Smooth muscle cell (in vitro differentiated cells): Measurements from ENCODE around the gene TEX30. TPM values are rescaled to one million over a fixed set of nuclear protein-coding genes. Genes with fewer than 3 reads are reported as not detected.

Experiments
- DNase-seq: peaks from one replicate; lab custom pipeline; 2025; ENCODE audit not compliant: unreplicated experiment; lab: John Stamatoyannopoulos, UW
- H2AFZ ChIP-seq: fragments of 200-600 bp; sonication (generic); 2 replicates; pipeline ENCODE4 v1.6.0; 2016; ENCODE audit warnings: antibody characterized with exemption, low read depth, mild to moderate bottlenecking
- H3F3A ChIP-seq: fragments of 200-600 bp; sonication (generic); 2 replicates; pipeline ENCODE4 v1.6.0; 2017; ENCODE audit warnings: antibody characterized with exemption, low read depth
- H3K27ac ChIP-seq: fragments of 200-600 bp; sonication (generic); 2 replicates; pipeline ENCODE4 v1.5.1; 2016; ENCODE audit warnings: low read depth, mild to moderate bottlenecking
- H3K27me3 ChIP-seq: fragments of 200-600 bp; sonication (generic); 2 replicates; pipeline ENCODE4 v1.6.1; 2016; ENCODE audit warnings: low read depth, mild to moderate bottlenecking
- H3K36me3 ChIP-seq: fragments of 200-600 bp; sonication (generic); 2 replicates; pipeline ENCODE4 v1.5.1; 2016; ENCODE audit warnings: low read depth
- H3K4me1 ChIP-seq: fragments of 200-600 bp; sonication (generic); 2 replicates; pipeline ENCODE4 v1.5.1; 2016; ENCODE audit warnings: low read depth
- H3K4me2 ChIP-seq: fragments of 200-600 bp; sonication (generic); 2 replicates; pipeline ENCODE4 v1.6.0; 2016; ENCODE audit warnings: mild to moderate bottlenecking
- H3K4me3 ChIP-seq: fragments of 200-600 bp; sonication (generic); 2 replicates; pipeline ENCODE4 v1.5.1; 2016; ENCODE audit warnings: mild to moderate bottlenecking
- H3K79me2 ChIP-seq: fragments of 200-600 bp; sonication (generic); 2 replicates; pipeline ENCODE4 v1.6.0; 2016; ENCODE audit warnings: low read depth, mild to moderate bottlenecking
- H3K9ac ChIP-seq: fragments of 200-600 bp; sonication (generic); 2 replicates; pipeline ENCODE4 v1.6.0; 2016; ENCODE audit warnings: low read depth
- H3K9me3 ChIP-seq: fragments of 200-600 bp; sonication (generic); replicated peaks from 2 replicates; pipeline ENCODE4 v1.5.1; 2016; ENCODE audit warnings: low read depth
- H4K20me1 ChIP-seq: fragments of 200-600 bp; sonication (generic); 2 replicates; pipeline ENCODE4 v1.6.0; 2016; ENCODE audit warnings: low read depth
- CTCF ChIP-seq: fragments of 200-600 bp; sonication (generic); IDR thresholded peaks from 2 replicates; pipeline ENCODE4 v1.5.1; 2017; ENCODE audit warnings: borderline replicate concordance, mild to moderate bottlenecking, antibody characterized with exemption; ENCODE audit not compliant: insufficient read depth, poor library complexity, severe bottlenecking
- WGBS: methylation state at CpG from one replicate; pipeline ENCODE4 v1.1.7; 2016; ENCODE audit warnings: low lambda C conversion rate; 5-methylcytosine and 5-hydroxymethylcytosine counted together
- polyA plus RNA-seq: library from polyadenylated mRNA; unstranded; fragments of >200 nt; fragmentation: Nextera tagmentation; extraction: Ambion mirVana; gene quantifications from 2 replicates; pipeline ENCODE4 v1.2.1, GENCODE V29; 2016
- total RNA-seq: library from RNA; depleted of rRNA; stranded (reverse); fragments of >200 nt; gene quantifications from 2 replicates; pipeline ENCODE4 v1.2.3, GENCODE V29; 2014

The TEX30 gene
- total and polyA plus RNA-seq, 2 experiments from 2014 or later = 14.0 to 17.4 TPM

GRCh38 chr13:102763741-102764140, 9.8 kb downstream of the TEX30 start:
- WGBS = 100% methylated on average over 1 of the region's 1 CpG

GRCh38 chr13:102761071-102761470, 12.5 kb downstream of the TEX30 start:
- H2AFZ ChIP-seq = no peak overlapping the region
- TF ChIP-seq CTCF = no peak
- H3K36me3 ChIP-seq = no peaks in the 10 kb centered on the region
- WGBS = 76% methylated on average over 1 of the region's 1 CpG
- H3K4me1 ChIP-seq = no peaks in the 10 kb centered on the region
- H4K20me1 ChIP-seq = no peaks in the 10 kb centered on the region
- no peaks in the 10 kb centered on the region for H3K27me3 ChIP-seq
- H3K9me3 ChIP-seq = no peaks in the 10 kb centered on the region
- H3K27ac ChIP-seq = no peak overlapping the region
- H3K9ac ChIP-seq = no peak overlapping the region
- no peaks in the 10 kb centered on the region for H3K79me2 ChIP-seq
- no peak overlapping the region for H3K4me2 ChIP-seq
- H3F3A ChIP-seq = no peaks in the 10 kb centered on the region
- DNase-seq = no peak
- H3K4me3 ChIP-seq = no peak overlapping the region

More at GRCh38 chr13:102763741-102764140, 9.8 kb downstream of the TEX30 start:
- Histone ChIP-seq H3K9me3 (no peaks in the 10 kb centered on the region), H3K27me3 (no peaks in the 10 kb centered on the region), H4K20me1 (no peaks in the 10 kb centered on the region), H3F3A (no peaks in the 10 kb centered on the region), H3K4me2 (no peak overlapping the region), H3K4me1 (no peaks in the 10 kb centered on the region), H3K79me2 (peaks cover 2% of the 10 kb centered on the region), H3K4me3 (no peak overlapping the region), H2AFZ (no peak overlapping the region), H3K36me3 (no peaks in the 10 kb centered on the region), H3K27ac (no peak overlapping the region), H3K9ac (no peak overlapping the region)
- no peak for TF ChIP-seq CTCF
- no peak for DNase-seq

- 93% methylated on average over 2 of the region's 2 CpGs for WGBS
- no peak for TF ChIP-seq CTCF
Measured at GRCh38 chr13:102758842-102759241, 14.7 kb downstream of the TEX30 start.

GRCh38 chr13:102757006-102757405, 16.6 kb downstream of the TEX30 start:
- Histone ChIP-seq H3F3A (no peaks in the 10 kb centered on the region), H2AFZ (no peak overlapping the region), H3K9me3 (no peaks in the 10 kb centered on the region), H3K4me3 (no peak overlapping the region), H3K27ac (no peak overlapping the region), H3K27me3 (no peaks in the 10 kb centered on the region), H3K79me2 (no peaks in the 10 kb centered on the region), H3K4me2 (no peak overlapping the region), H3K9ac (no peak overlapping the region), H4K20me1 (no peaks in the 10 kb centered on the region), H3K4me1 (no peaks in the 10 kb centered on the region), H3K36me3 (no peaks in the 10 kb centered on the region)
- DNase-seq = no peak
- no peak for TF ChIP-seq CTCF
- 94% methylated on average over 1 of the region's 1 CpG for WGBS

More at GRCh38 chr13:102758842-102759241, 14.7 kb downstream of the TEX30 start:
- no peak overlapping the region for H3K9ac ChIP-seq
- H3F3A ChIP-seq = no peaks in the 10 kb centered on the region
- H3K4me2 ChIP-seq = no peak overlapping the region
- DNase-seq = no peak
- no peak overlapping the region for H3K4me3 ChIP-seq
- H3K79me2 ChIP-seq = no peaks in the 10 kb centered on the region
- H3K36me3 ChIP-seq = no peaks in the 10 kb centered on the region
- H2AFZ ChIP-seq = no peak overlapping the region
- no peaks in the 10 kb centered on the region for H3K27me3 ChIP-seq
- no peaks in the 10 kb centered on the region for H3K9me3 ChIP-seq
- H4K20me1 ChIP-seq = no peaks in the 10 kb centered on the region
- H3K4me1 ChIP-seq = no peaks in the 10 kb centered on the region
- H3K27ac ChIP-seq = no peak overlapping the region
